OCI-M1 (cell line): ENCODE results near the gene ALDH3B2.

Experiments
- DNase-seq: peaks from one replicate; lab custom pipeline; 2025; lab: John Stamatoyannopoulos, UW

Gene ALDH3B2

GRCh38 chr11:67613960-67614715, 60.3 kb downstream of the ALDH3B2 start:
- DNase-seq, result peak; percentile 52

GRCh38 chr11:67613313-67613959, 61.0 kb downstream of the ALDH3B2 start:
- no peak for DNase-seq

GRCh38 chr11:67612751-67613150, 61.7 kb downstream of the ALDH3B2 start:
- DNase-seq, result no peak
